Osteoblast (primary cell): Measurements from ENCODE around the gene MAP3K5. TPM values are rescaled to one million over a fixed set of nuclear protein-coding genes. Genes with fewer than 3 reads are reported as not detected.

Source experiments
- DNase-seq: peaks from one replicate; pipeline ENCODE4 v3.0.0; 2011; ENCODE audit warnings: low spot score, mixed read lengths; ENCODE audit not compliant: insufficient read length; ENCODE audit errors: missing footprints
- H2AFZ ChIP-seq: 2 replicates; pipeline ENCODE4 v1.6.0; 2011; ENCODE audit warnings: mild to moderate bottlenecking, low read length
- H3K27ac ChIP-seq: 2 replicates; pipeline ENCODE4 v1.5.1; 2011; ENCODE audit warnings: mild to moderate bottlenecking, low read depth, low read length, moderate library complexity
- H3K27me3 ChIP-seq: 2 replicates; pipeline ENCODE4 v1.6.0; 2012; ENCODE audit warnings: mild to moderate bottlenecking, control low read depth, inconsistent platforms, low read length, moderate library complexity; ENCODE audit not compliant: insufficient read depth
- H3K36me3 ChIP-seq: 2 replicates; pipeline ENCODE4 v1.5.1; 2011; ENCODE audit warnings: mild to moderate bottlenecking, low read length, control low read depth, moderate library complexity; ENCODE audit not compliant: insufficient read depth
- H3K4me1 ChIP-seq: 2 replicates; pipeline ENCODE4 v1.5.1; 2011; ENCODE audit warnings: mild to moderate bottlenecking, low read length, control low read depth, moderate library complexity; ENCODE audit not compliant: insufficient read depth
- H3K4me2 ChIP-seq: 2 replicates; pipeline ENCODE4 v1.6.0; 2011; ENCODE audit warnings: mild to moderate bottlenecking, low read length; ENCODE audit not compliant: insufficient read depth
- H3K4me3 ChIP-seq: fragments of 200-600 bp; sonication (generic); 3 replicates; pipeline ENCODE4 v1.5.1; 2012; ENCODE audit warnings: mild to moderate bottlenecking, low read length, inconsistent platforms; ENCODE audit not compliant: insufficient read depth
- H3K79me2 ChIP-seq: 2 replicates; pipeline ENCODE4 v1.6.0; 2012; ENCODE audit warnings: mild to moderate bottlenecking, low read length, control low read depth, inconsistent platforms; ENCODE audit not compliant: insufficient read depth
- H3K9me3 ChIP-seq: 2 replicates; pipeline ENCODE4 v1.5.1; 2011; ENCODE audit warnings: low read depth, low read length, control low read depth
- H4K20me1 ChIP-seq: 2 replicates; pipeline ENCODE4 v1.6.0; 2012; ENCODE audit warnings: mild to moderate bottlenecking, low read length, control low read depth; ENCODE audit not compliant: insufficient read depth
- CTCF ChIP-seq: IDR thresholded peaks from 2 replicates; pipeline ENCODE4 v1.5.1; 2011; ENCODE audit warnings: mild to moderate bottlenecking, low read depth, low read length, moderate library complexity; ENCODE audit errors: extremely low read depth
- total RNA-seq: library from RNA; depleted of rRNA; stranded (reverse); fragments of >200 nt; gene quantifications from 2 replicates; pipeline ENCODE4 v1.2.3, GENCODE V29; 2012

The MAP3K5 gene
- total RNA-seq, 1 donor, result 8.3 TPM

DNA sequence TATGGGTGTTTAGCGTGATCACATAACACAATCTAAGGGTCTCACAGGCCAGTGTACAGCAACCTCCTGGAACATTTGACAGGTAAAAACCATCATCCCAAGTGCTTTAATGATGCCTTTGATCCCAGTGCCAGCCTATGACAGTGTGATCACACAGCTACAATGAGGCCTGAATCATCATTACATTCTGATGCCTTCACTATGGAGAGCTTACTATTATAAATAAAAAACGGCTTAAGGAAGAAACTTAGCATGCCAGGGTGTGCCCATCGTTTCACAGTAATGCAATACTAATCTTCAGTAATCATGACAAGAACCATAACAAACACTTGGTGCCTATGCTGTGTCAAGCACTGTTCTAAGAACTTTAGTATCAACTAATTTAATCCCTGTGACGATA lies 253.4 kb downstream of the MAP3K5 start:
- DNase-seq, result no peak
- Histone ChIP-seq H3K4me3 (no peak overlapping the region), H3K4me1 (no peaks in the 10 kb centered on the region), H3K4me2 (no peak overlapping the region), H3K27me3 (peaks cover 6% of the 10 kb centered on the region), H3K79me2 (no peaks in the 10 kb centered on the region), H3K9me3 (no peaks in the 10 kb centered on the region), H4K20me1 (no peaks in the 10 kb centered on the region), H3K27ac (no peak overlapping the region), H2AFZ (no peak overlapping the region), H3K36me3 (no peaks in the 10 kb centered on the region)
- no peak for TF ChIP-seq CTCF

GRCh38 chr6:136535880-136536650 lies 256.2 kb downstream of the MAP3K5 start:
- DNase-seq, result no peak
- H3K4me3 ChIP-seq, result no peak overlapping the region
- no peak overlapping the region for H3K27ac ChIP-seq
- no peaks in the 10 kb centered on the region for H3K79me2 ChIP-seq
- no peaks in the 10 kb centered on the region for H4K20me1 ChIP-seq
- peaks cover 17% of the 10 kb centered on the region for H3K27me3 ChIP-seq
- no peak overlapping the region for H2AFZ ChIP-seq
- TF ChIP-seq CTCF, result no peak
- H3K4me2 ChIP-seq, result no peak overlapping the region
- no peaks in the 10 kb centered on the region for H3K36me3 ChIP-seq
- H3K4me1 ChIP-seq, result no peaks in the 10 kb centered on the region
- no peaks in the 10 kb centered on the region for H3K9me3 ChIP-seq

DNA sequence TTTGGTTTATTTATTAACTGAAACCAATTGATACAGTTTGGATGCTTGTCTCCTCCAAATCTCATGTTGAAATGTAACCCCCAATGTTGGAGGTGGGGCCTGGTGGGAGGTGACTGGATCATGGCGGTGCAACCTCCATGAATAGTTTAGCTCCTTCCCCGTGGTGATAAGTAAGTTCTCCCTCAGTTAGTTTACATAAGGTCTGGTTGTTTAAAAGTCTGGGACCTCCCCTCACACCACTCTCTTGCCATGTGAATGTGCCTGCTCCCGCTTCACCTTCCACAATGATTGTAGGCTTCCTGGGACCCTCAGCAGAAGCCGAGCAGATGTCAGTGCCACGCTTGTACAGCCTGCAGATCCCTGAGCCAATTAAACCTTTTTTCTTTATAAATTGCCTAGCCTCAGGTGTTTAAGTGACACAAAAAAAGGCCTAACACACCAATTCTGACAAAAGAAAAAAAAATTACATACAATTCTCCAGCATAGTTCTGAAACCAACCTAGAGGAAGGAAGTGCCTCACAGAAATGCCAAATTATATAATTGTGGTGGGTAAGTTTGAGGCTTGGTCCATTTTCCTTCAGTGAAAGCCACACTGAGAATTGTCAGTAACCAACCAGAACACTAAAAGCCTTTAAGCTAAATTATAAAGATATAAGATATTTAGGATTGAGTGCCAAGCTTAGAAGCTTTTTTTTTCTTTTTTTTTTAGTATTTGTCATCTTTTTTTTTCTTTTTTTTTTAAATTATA lies 257.1 kb downstream of the MAP3K5 start:
- no peak for TF ChIP-seq CTCF
- Histone ChIP-seq H3K27ac (no peak overlapping the region), H3K27me3 (peaks cover 19% of the 10 kb centered on the region), H2AFZ (no peak overlapping the region), H3K36me3 (no peaks in the 10 kb centered on the region), H3K9me3 (no peaks in the 10 kb centered on the region), H4K20me1 (no peaks in the 10 kb centered on the region), H3K79me2 (no peaks in the 10 kb centered on the region), H3K4me3 (no peak overlapping the region), H3K4me2 (no peak overlapping the region), H3K4me1 (no peaks in the 10 kb centered on the region)
- no peak for DNase-seq

GRCh38 chr6:136534268-136534667 lies 258.0 kb downstream of the MAP3K5 start:
- Histone ChIP-seq H3K36me3 (no peaks in the 10 kb centered on the region), H3K9me3 (no peaks in the 10 kb centered on the region), H3K4me1 (no peaks in the 10 kb centered on the region), H4K20me1 (no peaks in the 10 kb centered on the region), H3K27me3 (peaks cover 16% of the 10 kb centered on the region), H3K79me2 (no peaks in the 10 kb centered on the region), H3K27ac (no peak overlapping the region), H2AFZ (no peak overlapping the region), H3K4me2 (no peak overlapping the region), H3K4me3 (no peak overlapping the region)
- DNase-seq, result no peak
- no peak for TF ChIP-seq CTCF
